Brain pericyte (primary cell): ENCODE results near the gene SRGAP1.
"Not testable (repeated sequence)": the region's sequence is repeated elsewhere in the genome, so short reads cannot be mapped to it uniquely, and the experiment has no call there.

Experiments used
- DNase-seq: peaks from one replicate; pipeline ENCODE4 v3.0.0-alpha.2; 2012; ENCODE audit warnings: low read depth, low spot score

SRGAP1 gene

GRCh38 chr12:63869656-63870055 lies 25.2 kb downstream of the SRGAP1 start:
- DNase-seq: no peak

- DNase-seq: no peak
Observed at GRCh38 chr12:63870838-63871237, 26.3 kb downstream of the SRGAP1 start.

DNA sequence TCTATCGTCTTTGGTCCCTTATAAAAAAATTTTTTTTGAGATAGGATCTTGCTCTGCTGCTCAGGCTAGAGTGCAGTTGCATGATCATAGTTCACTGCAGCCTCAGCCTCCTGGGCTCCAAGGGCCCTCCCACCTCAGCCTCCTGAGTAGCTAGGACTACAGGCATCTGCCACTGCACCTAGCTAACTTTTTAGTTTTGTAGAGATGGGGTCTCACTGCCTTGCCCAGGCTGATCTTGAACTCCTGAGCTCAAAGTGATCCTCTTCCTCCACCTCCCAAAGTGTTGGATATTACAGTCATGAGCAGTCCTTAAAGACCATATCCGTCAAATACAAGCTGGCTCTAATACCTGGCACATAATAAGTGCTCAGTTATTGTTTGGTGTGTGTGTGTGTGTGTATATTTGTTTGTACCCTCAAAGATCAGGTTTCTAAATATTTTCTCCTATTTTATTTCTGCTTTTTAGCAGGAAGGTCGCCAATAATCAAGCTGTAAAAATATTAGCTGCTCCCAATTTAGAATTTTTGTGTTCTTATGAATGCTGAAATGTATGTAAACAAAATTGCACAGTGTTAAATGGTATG lies 30.5 kb downstream of the SRGAP1 start:
- DNase-seq: no peak

GRCh38 chr12:63875703-63876102 lies 31.2 kb downstream of the SRGAP1 start:
- no peak for DNase-seq

DNA sequence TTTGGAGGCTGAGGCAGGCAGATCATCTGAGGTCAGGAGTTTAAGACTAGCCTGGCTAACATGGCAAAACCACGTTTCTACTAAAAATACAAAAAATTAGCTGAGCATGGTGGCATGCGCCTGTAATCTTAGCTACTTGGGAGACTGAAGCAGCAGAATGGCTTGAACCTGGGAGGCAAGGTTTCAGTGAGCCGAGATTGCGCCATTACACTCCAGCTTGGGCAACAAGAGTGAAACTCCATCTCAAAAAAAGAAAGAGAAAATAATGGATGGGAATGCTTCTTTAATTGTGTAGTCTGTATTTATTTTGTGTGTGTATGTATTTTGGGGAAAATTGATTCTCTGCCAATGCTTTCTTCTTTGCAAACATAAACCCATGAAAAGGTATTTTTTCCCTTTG lies 32.5 kb downstream of the SRGAP1 start:
- no peak for DNase-seq

- DNase-seq: no peak
Observed at GRCh38 chr12:63877693-63878092, 33.2 kb downstream of the SRGAP1 start.

DNA sequence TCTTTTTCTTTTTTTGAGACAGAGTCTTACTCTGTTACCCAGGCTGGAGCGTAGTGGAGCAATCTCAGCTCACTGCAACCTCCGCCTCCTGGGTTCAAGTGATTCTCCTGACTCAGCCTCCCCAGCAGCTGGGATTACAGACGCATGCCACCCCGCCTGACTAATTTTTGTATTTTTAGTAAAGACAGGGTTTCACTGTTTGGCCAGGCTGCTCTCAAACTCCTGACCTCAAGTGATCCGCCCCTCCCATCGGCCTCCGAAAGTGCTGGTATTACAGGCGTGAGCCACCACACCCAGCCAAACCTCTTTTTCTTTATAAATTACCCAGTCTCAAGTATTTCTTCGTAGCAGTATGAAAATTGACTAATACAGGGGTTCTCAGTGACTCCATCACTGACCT lies 35.7 kb downstream of the SRGAP1 start:
- not testable (repeated sequence) for DNase-seq

- DNase-seq: no peak
Observed at GRCh38 chr12:63880742-63881263, 36.3 kb downstream of the SRGAP1 start.

DNA sequence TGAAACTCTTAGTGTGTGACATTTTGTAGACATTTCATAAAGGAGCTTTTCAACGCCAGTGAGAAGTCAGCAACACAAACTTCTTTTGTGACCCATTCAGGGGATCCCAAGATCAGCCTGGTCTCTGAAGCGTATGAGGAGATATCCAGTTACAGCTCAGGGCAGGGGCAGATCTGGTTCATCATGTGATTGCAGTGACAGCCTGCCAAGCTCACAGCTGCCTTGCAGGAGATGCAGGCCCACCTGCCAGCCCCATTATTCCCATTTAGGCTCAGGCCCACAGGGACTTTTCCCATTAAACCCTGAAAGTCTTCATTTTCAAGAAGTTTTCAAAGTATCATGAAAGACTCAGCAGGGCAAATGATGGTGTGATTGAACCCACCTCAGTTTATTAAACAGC lies 38.3 kb downstream of the SRGAP1 start:
- no peak for DNase-seq

- no peak for DNase-seq
Observed at GRCh38 chr12:63885401-63885800, 40.9 kb downstream of the SRGAP1 start.

DNA sequence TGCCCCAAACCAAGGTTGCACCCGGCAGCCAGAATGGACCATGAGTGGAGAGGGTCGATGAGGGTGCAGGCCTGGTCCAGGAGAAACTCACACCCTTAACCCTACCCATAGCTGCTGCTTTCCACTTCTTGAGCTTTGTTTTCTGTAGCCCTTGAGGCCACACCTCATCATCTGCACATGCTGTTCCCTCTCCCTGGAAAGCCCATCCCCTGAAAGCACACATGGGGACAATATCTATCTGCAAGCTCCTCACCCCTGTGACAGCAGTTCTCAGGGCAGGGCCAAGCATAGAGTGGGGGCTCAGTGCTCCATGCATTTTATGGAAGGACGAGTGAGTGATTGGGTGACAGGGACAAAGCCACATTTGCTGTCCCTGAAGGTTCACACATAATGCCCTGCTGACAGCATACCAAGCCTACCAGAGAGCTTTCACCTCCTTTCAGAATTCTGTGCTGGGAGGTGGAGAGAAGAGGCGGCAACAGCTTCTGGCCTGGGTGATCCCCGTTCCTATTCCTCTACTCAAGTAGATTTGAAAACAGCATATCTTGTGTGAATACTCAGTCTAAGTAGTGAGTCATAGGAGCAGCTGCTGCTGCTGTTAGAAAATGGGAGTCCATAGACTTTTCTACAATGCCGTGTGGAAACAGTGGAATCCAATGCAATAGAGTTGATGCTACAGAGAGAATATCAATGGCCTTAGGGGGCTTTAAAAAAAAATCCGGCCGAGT lies 44.6 kb downstream of the SRGAP1 start:
- DNase-seq: no peak

DNA sequence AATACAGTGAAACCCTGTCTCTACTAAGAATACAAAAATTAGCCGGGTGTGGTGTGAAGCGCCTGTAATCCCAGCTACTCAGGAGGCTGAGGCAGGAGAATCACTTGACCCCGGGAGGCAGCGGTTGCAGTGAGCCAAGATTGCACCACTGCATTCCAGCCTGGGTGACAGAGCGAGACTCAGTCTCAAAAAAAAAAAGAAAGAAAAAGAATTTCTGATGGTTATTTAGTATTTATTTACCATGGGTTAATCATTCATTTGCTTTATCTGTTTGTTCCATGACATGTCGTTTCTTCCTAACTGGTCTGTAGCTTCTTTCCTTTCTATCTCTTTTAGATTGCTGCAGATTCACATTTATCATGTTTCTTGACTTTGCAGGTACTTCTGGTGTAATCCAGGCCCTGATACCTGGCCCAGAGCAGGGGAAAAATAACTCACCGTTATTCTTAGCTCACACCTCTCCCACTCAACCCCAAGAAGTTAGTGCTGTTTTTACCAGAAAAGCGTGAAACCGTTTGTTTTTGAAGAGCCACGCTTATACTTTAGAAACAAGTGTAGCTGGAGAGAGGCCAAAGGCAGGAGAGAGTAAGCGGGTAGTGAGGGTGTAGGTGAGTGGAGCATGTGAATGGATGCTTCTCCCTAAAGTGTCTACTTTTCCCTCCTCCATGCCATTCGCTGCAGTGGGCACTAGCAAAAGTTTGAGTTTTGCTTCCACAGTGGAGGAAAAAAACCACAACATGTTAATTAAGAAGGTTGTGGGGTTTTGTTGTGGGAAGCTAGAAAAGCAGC lies 45.4 kb downstream of the SRGAP1 start:
- no peak for DNase-seq

- no peak for DNase-seq
Observed at GRCh38 chr12:63893170-63893569, 48.7 kb downstream of the SRGAP1 start.

DNA sequence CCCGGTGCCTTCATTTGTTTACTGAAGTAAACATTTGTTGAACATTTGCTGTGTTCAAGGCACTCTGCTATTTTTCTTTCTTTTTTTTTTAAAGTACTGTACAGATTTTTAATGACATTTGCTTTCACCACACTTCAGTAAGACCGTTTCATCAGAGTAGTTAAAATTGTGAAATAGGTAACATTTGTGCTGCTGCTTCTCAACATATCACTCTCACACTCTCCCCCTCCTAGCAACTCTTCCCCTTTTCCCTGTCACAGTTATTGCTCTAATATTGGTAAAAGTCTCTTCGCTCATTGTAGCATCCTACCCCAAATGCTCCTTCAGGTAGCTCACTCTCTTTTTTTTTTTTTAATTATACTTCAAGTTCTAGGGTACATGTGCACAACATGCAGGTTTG lies 49.6 kb downstream of the SRGAP1 start:
- no peak for DNase-seq

DNA sequence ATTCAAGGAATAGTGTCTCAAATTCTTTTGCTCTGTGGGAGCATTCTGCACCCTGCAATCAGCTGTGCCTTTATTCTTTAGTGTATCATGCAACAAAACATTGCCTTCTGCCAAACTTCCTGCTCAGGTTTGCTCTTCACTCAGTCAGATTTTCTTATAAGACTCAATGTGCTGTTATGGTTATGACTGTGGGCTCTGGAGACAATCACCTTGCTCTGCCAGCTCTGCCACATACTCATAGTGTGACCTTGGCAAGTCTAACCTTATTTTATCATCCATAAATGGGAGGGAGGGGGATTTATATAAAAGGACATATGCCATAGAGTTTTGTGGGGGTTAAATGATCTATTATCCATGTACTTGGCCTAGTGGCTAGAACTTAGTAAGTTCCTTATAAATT lies 51.3 kb downstream of the SRGAP1 start:
- DNase-seq: no peak

DNA sequence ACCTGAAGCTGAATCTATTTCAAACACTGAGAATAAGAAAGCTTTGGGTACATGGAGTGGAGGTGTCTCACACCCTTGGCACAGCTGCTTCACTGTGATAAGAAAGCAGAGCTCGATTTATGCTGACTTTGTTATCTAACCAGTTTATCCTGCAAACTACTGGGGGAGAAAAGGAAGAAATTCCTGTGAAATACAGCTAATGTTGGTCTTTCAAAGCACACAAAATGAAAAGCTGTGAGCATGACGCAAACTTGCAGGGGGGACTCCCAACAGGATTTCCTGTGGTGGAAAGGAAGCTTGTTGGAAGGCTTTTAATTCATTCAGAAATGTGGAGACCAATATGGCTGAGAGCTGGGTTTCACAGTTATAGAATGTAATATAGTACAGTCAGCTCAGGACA lies 53.4 kb downstream of the SRGAP1 start:
- no peak for DNase-seq

DNA sequence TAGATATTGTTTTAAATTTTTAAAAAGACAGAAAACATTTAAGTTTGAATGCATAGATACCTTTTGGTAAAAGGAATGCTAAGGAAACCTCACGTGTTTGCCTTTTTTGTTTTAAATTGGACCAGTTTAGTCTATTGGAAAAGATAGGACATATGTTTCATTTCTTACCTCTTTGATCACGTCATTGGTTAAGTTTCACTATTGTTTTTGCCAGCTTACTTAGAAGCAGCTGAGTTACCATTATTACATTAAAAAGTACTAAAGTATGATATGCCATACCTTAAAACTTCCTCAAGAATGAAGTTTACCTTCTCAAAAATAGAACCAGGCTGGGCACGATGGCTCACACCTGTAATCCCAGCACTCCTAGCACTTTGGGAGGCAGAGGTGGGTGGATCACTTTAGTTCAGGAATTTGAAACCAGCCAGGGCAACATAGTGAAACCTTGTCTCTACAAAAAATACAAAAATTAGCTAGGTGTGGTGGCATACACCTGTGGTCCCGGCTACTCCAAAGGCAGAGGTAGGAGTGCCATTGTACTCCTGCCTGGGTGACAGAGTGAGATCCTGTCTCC lies 54.4 kb downstream of the SRGAP1 start:
- DNase-seq: no peak

DNA sequence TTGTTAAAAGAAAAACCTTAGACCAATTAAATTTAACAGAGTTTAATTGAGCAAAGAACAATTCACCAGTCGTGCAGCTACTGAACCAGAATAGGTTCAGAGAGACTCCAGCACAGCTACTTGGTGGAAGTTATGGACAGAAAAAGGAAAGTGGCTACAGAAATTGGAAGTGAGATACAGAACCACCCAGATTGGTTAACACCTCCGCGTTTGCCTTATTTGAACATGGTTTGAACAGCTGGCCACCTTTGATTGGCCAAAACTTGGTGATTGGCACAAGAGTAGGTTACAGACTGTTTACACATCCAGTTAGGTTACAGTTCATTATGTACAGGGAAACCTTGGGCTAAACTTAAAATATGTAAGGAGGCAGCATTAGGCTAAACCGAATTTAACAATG lies 54.9 kb downstream of the SRGAP1 start:
- no peak for DNase-seq

DNA sequence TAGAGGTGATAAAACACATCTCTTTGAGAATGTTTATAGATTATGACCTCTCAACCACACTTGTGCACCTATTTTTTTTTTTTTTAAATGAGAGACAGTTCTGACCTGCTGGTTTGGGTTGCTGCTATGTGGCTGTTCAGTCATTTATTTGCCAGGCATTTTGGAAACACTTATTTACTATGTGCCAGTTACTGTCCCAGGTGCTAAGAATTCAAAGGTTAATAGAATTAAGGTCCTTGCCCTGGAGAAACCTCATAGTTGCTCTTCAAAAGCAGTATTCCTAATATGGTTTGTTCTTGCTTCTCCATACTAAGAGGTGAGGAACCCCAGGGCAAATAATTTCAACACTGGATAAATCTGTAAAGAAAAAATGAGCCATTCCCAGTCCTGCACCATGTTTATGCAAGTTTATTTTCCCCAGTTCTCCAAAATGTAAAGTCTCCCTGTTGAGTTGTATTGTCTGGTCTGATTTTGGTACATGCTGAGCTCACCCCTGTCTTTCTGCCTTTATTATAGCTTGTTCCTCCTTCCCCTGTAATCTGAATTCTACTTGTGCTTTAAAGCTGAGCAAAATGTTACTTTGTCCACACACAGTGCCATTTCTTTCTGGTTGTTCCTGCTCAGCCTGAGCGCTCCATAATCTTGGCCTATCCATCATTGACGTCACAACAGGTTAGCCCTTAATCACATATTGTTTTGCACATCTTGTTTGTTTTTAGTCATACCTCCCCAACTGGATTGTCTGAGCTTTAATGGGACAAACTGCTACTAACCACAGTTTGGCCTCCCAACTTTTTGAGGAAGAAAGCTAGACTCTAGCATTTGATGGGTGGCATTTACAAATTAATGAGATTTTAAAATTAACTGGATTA lies 56.7 kb downstream of the SRGAP1 start:
- DNase-seq: no peak

DNA sequence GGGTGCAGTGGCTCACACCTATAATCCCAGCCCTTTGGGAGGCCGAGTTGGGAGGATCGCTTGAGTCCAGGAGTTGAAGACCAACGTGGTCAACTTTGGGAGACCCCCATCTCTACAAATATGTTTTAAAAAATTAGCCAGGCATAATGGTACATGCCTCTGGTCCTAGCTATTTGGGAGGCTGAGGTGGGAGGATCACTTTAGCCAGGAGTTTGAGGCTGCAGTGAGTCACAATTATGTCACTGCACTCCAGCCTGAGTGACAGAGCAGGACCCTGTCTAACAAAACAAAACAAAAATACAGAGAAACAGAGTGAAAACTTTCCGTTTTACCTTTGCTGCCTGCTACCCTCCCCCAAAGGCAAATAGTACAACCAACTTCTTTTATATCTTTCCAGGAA lies 60.2 kb downstream of the SRGAP1 start:
- no peak for DNase-seq

DNA sequence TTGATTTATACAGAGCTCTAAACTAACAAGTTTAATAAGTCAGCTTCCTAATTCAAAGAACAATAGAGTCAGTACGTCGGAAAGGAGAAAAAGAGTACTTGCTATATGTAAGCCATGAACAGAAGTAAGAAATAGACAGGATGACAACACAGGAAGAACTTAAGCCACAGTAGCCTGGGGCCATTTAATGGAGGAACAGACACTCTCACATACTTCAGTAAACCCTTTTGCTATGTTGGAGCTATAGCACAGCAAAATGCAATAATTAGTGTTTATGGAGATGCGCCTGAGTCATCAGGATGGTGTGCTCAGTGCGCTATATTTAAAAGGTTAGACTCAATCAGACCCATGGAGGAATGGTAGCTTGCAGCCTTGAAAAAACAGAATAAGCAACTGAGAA lies 61.0 kb downstream of the SRGAP1 start:
- no peak for DNase-seq
